SW480 (cell line): ENCODE measurements around the gene CDK14.
"Not testable (repeated sequence)": the region's sequence is repeated elsewhere in the genome, so short reads cannot be mapped to it uniquely, and the experiment has no call there.

ENCODE experiments used
- DNase-seq: peaks from one replicate; pipeline ENCODE4 v3.0.0-alpha.2; 2016; ENCODE audit warnings: low spot score

CDK14 gene

GRCh38 chr7:90721869-90722431 is 125.8 kb downstream of the CDK14 start:
- DNase-seq = no peak

- DNase-seq = no peak
Observed at GRCh38 chr7:90723233-90723632, 127.1 kb downstream of the CDK14 start.

- DNase-seq = peak; percentile 50
Observed at GRCh38 chr7:90723866-90724265, 127.7 kb downstream of the CDK14 start.

DNA sequence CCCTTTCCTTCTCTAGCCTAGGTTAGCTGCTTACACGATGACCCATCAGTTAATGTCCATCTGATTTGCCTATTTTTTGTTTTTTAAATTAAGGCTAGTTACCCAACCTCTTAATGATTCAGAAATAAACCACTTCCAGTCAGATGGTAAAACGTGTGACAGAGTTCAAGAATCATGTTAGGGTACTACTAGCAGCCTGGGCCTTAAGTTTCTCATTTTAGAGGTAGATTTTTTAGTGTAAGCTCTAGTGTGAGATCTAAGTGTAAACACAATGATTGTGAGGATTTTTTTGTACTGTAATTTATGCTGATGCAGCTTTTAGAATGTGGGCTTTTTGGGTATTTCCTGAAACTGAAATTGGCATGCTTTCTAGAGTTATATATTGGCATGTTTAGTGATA is 130.0 kb downstream of the CDK14 start:
- DNase-seq = no peak

DNA sequence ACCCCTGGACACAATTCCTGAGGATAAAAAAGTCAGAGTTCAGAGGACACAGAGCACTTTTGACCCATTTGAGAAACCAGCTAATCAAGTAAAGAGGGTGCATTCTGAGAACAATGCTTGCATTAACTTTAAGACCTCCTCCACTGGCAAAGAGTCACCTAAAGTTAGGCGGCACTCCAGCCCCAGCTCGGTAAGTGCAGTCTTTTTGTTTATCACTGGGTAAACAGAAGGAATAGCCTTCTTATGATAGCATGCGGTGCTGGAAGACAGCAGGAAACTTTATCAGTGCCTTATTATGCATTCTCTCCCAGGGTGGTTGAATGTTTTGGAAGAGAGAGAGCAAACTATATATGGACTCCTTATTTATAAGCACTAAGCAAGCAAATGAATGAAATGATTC is 130.5 kb downstream of the CDK14 start:
- DNase-seq = no peak

DNA sequence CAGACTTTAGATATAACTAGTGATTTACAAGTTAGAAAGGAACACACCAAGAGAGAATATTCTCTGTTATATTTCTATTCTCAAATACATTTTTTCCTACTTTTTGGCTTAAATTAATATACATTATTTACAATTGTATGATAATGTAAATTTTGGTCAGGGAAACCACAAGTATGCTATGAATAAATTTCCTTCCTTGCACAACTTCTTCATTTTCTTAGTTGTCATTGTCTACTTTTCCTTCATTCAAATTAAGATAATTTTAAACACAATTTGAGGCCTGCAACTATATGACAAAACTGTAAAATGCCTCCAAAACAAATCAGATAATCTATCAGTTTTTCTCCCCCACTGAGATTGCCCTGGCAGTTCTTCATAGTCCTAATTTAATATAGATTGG is 131.3 kb downstream of the CDK14 start:
- no peak for DNase-seq

GRCh38 chr7:90728568-90728967 is 132.4 kb downstream of the CDK14 start:
- DNase-seq = no peak

DNA sequence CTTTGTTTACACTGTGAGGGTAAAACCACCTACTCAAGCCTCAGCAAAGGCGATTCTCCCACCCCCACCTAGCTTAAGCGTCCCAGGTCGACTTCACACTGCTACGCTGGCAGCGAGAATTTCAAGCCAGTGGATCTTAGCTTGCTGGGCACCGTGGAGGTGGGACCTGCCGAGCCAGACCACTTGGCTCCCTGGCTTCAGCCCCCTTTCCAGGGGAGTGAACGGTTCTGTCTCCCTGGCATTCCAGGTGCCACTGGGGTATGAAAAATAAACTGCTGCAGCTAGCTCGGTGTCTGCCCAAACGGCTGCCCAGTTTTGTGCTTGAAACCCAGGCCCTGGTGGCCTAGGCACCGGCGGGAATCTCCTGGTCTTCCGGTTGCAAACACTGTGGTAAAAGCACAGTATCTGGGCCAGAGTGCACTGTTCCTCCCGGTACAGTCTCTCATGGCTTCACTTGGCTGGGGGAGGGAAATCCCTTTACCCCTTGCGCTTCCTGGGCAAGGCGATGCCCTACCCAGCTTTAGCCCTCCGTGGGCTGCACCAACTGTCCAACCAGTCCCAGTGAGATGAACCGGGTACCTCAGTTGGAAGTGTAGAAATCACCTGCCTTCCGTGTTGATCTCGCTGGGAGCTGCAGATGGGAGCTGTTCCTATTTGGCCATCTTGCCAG is 139.6 kb downstream of the CDK14 start:
- DNase-seq = not testable (repeated sequence)

DNA sequence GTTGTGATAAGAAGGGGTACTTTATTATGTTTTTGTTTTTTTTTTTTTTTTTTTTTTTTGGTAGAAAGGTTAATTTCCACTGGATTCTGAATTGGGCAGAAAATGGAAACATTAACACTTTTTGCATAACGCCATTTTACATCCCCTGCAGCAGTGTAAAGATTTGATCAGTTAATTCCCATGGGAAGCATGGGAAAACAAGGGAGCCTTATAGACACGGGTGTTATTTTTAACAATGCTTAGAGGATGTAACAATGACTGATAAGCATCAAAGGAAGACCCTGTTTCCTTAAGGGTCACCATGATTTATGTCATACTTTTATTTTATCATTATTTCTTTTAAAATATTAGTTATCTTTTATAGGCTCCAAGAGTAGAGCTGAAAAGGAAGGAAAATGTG is 140.2 kb downstream of the CDK14 start:
- DNase-seq = no peak

DNA sequence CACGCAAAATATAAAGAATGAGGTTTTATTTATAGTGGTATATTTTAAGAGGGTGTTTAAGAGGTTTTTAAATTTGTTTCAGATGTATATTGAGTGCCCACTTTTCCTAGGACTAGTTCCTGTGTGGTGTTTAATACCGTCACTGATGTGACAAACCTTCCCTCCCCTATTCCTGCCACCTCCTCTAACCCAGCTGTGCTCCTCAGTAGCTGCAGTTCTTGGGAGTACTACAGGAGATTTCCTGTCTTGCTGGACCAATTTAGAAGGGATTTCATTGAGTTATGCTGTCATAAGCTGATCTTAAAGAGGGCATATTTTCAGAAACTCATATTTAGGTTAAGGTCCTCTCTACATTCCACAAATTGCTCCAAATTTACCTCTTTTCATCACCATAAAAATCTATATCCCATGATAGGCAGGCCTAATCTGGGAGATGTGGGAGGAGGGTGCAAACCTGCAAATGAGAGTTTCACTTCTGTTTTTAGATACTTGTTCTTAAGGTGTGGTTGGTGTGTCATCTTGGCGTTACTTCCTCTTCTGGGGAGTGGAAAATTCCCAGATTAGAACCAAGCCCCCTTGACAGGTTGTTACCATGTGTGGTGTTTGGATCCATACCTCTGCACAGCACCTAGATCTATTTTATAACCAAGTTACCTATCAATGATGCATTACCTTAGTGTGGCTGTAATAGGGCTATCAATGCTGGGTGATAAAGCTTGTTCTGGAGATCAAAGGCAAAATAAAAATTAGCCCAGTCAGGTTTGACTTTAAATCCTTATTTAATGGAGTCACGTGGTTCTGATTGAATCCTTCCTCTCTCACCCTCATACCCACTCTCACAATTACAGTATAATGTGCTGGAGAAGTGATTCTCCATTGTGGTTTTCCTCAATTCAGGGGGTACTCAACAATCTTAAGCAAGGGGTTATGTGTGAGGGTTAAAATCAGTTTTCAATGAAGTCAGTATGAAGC is 141.1 kb downstream of the CDK14 start:
- no peak for DNase-seq

GRCh38 chr7:90738249-90738648 is 142.1 kb downstream of the CDK14 start:
- DNase-seq = no peak

GRCh38 chr7:90739716-90740115 is 143.6 kb downstream of the CDK14 start:
- DNase-seq = no peak

DNA sequence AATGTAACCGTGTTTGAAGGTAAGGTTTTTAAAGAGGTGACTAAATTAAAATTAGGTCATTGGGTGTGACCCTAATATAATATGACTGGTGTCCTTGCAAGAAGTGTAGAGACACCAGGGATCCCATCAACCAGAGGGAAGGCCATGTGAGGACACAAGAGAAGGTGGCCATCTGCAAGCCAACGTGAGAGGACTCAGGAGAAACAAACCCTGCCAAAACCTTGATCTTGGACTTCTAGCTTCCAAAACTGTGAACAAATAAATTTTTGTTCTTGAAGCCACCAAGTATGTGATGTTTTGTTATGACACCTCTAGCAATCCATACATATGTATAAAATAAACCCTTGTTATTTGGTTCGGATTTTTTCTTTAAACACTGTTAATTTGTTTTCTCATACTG is 144.3 kb downstream of the CDK14 start:
- no peak for DNase-seq

GRCh38 chr7:90743626-90744025 is 147.5 kb downstream of the CDK14 start:
- no peak for DNase-seq

DNA sequence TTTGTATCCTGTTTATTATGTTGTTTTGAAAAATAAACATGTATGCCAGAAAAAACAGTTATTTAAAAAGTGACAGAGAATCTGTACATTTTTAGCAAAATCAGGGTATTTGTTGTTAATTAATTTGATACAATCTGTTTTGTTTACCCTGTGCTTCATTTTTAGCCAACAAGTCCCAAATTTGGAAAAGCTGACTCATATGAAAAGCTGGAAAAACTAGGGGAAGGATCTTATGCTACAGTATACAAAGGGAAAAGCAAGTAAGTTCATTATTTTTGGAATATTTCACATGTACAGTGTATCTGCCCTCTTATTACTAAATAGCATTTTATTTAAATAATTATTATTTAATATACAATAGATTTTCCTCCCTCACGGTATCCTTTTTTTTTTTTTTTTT is 151.4 kb downstream of the CDK14 start:
- no peak for DNase-seq

DNA sequence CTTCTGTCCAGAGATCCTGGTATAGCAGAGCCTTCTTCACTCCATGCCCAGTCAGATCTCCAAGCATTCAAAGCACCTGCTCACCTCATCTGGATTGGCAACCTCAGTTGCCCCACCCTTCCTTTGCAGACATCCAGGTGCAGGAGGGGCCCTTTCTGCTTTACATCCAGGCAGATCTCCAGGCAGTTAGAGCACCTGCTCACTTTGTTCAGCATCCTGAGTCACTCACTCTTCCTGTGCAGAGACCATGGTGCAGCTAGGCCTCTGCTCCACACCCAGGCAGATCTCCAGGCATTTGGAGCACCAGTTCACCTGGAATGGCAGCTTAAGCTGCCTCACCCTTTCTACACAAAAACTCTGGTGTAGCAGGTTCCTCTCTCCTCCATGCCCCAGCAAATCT is 153.1 kb downstream of the CDK14 start:
- DNase-seq = no peak

DNA sequence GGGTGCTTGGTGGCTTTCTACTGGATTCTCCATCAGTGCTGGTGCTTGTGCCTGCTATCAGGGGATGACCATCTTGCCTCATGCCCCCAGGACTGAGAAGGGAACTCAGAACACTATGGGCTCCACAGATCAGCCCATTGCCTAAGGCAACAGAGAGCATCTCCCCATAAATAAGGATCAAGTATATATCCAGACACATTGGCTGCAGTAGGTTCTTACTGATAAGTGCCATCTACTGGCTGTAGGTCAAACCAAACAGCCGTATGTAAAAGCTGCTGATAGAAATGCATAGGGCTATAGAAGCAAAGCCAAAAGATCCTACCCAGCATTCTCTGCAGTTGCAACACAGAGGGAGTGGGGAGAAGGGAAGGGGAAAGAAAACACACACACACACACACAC is 153.7 kb downstream of the CDK14 start:
- DNase-seq = peak; percentile 42

- DNase-seq = no peak
Observed at GRCh38 chr7:90751595-90751994, 155.5 kb downstream of the CDK14 start.

DNA sequence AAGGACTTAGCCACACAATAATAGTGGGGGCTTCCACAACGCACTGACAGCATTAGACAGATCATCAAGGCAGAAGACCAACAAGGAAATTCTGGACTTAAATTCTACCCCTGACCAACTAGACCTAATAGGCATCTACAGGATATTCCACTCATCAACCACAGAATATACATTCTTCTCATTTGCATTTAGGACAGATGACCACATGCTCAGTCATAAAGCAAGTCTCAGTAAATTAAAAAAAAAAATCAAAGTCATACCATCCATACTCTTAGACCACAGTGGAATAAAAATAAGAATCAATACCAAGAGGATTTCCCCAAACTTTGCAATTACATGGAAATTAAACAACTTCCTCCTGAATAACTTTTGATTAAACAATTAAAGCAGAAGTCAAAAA is 155.9 kb downstream of the CDK14 start:
- no peak for DNase-seq

- no peak for DNase-seq
Observed at GRCh38 chr7:90755041-90755440, 158.9 kb downstream of the CDK14 start.

GRCh38 chr7:90756366-90756765 is 160.2 kb downstream of the CDK14 start:
- no peak for DNase-seq

GRCh38 chr7:90757565-90757950 is 161.4 kb downstream of the CDK14 start:
- DNase-seq = not testable (repeated sequence)

GRCh38 chr7:90758933-90759562 is 162.9 kb downstream of the CDK14 start:
- DNase-seq = peak; percentile 12
